ENCODE measurements around the gene EML4.

Gene EML4

GRCh38 chr2:42185220-42185921 is 16.2 kb downstream of the EML4 start:
- no peak for TF ChIP-seq CTCF (IDR thresholded peaks at IDR 0.05)

- no peak for TF ChIP-seq CTCF (IDR thresholded peaks at IDR 0.05)
Measured at GRCh38 chr2:42186366-42186765, 17.2 kb downstream of the EML4 start.

- TF ChIP-seq CTCF (IDR thresholded peaks at IDR 0.05) = no peak
Measured at GRCh38 chr2:42186945-42187632, 17.9 kb downstream of the EML4 start.

DNA sequence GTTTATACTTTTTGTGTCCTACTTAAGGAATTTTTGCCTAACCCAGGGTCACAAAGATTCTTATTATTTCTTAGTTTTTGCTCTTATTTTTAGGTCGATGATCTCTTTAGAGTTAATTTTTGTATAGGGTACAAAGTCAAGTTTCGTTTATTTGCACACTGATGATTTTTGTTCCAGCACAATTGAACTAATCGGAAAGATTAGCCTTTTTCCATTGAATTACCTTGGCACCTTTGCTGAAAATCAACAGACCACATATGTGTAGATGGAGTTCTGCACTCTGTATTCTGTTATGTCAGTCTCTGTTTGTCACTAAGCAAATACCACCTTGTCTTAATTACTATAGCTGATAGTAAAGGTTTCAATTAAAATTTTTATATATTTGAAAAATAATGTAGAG is 18.7 kb downstream of the EML4 start:
- TF ChIP-seq CTCF (IDR thresholded peaks at IDR 0.05) = no peak

- no peak for TF ChIP-seq CTCF (IDR thresholded peaks at IDR 0.05)
Measured at GRCh38 chr2:42189235-42189566, 20.0 kb downstream of the EML4 start.

GRCh38 chr2:42190191-42190590 is 21.0 kb downstream of the EML4 start:
- TF ChIP-seq CTCF (IDR thresholded peaks at IDR 0.05) = no peak

- TF ChIP-seq CTCF (IDR thresholded peaks at IDR 0.05) = no peak
Measured at GRCh38 chr2:42191285-42192009, 22.3 kb downstream of the EML4 start.
